Measurements from ENCODE around the gene OR2A7.

DNA sequence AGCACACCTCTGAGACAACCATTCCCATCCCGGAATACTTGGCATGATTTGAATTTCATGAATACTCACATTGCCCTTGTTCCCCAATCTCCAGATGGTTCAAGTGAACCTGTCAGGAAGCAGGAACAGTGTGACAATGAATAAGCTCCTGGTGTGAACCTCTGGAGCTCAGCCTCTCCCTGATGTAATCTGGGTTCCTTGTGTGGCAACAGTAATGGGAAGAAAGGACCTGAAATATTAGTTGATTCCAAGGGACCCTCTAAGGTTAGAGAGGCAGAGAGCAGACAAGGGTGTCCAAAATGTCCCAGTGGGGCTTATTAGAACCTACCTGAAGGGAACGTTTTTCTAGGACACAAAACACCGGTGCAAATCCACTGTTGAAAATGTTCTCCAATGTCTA lies 8.5 kb downstream of the OR2A7 start:
- TF ChIP-seq, protein P1, sequence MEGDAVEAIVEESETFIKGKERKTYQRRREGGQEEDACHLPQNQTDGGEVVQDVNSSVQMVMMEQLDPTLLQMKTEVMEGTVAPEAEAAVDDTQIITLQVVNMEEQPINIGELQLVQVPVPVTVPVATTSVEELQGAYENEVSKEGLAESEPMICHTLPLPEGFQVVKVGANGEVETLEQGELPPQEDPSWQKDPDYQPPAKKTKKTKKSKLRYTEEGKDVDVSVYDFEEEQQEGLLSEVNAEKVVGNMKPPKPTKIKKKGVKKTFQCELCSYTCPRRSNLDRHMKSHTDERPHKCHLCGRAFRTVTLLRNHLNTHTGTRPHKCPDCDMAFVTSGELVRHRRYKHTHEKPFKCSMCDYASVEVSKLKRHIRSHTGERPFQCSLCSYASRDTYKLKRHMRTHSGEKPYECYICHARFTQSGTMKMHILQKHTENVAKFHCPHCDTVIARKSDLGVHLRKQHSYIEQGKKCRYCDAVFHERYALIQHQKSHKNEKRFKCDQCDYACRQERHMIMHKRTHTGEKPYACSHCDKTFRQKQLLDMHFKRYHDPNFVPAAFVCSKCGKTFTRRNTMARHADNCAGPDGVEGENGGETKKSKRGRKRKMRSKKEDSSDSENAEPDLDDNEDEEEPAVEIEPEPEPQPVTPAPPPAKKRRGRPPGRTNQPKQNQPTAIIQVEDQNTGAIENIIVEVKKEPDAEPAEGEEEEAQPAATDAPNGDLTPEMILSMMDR (IDR thresholded peaks at IDR 0.05; ENCODE audit: low read length) = no peak
- no peak for TF ChIP-seq EZH2phosphoT487 (IDR thresholded peaks at IDR 0.05; ENCODE audit: low read length)
